Mesothelial cell of epicardium (in vitro differentiated cells): Measurements from ENCODE around the gene MCF2L2. TPM values are rescaled to one million over a fixed set of nuclear protein-coding genes. Genes with fewer than 3 reads are reported as not detected.

Experiments used
- DNase-seq, 2 experiments: peaks; one replicate each; pipeline ENCODE4 v3.0.0; 2021; ENCODE audit warnings: low spot score in 2 of 2; ENCODE audit not compliant: unreplicated experiment in 2 of 2
- H3K27ac Mint-ChIP-seq: 2 replicates; pipeline ENCODE4 v1.8.0; 2021; ENCODE audit warnings: mixed read lengths
- H3K27me3 Mint-ChIP-seq: 2 replicates; pipeline ENCODE4 v1.8.0; 2021; ENCODE audit warnings: low read depth, mixed read lengths
- H3K36me3 Mint-ChIP-seq: 2 replicates; pipeline ENCODE4 v1.8.0; 2021; ENCODE audit warnings: mixed read lengths
- H3K4me1 Mint-ChIP-seq: 2 replicates; pipeline ENCODE4 v1.8.0; 2021; ENCODE audit warnings: mixed read lengths
- H3K4me3 Mint-ChIP-seq: 2 replicates; pipeline ENCODE4 v1.8.0; 2021; ENCODE audit warnings: mild to moderate bottlenecking, moderate library complexity, mixed read lengths
- H3K9me3 Mint-ChIP-seq: 2 replicates; pipeline ENCODE4 v1.8.0; 2021; ENCODE audit warnings: mixed read lengths
- total RNA-seq: library from RNA; stranded (reverse); gene quantifications from 3 replicates; pipeline ENCODE4 v1.2.1, GENCODE V29; 2021
- TF ChIP-seq, protein P1 (sequence below): fragments of 200-600 bp; sonication (generic); IDR thresholded peaks from one replicate; pipeline ENCODE4 v1.5.0; 2021; ENCODE audit warnings: antibody characterized with exemption; ENCODE audit not compliant: unreplicated experiment

The MCF2L2 gene
- total RNA-seq, 1 donor from 2014 or later = 3.4 TPM

DNA sequence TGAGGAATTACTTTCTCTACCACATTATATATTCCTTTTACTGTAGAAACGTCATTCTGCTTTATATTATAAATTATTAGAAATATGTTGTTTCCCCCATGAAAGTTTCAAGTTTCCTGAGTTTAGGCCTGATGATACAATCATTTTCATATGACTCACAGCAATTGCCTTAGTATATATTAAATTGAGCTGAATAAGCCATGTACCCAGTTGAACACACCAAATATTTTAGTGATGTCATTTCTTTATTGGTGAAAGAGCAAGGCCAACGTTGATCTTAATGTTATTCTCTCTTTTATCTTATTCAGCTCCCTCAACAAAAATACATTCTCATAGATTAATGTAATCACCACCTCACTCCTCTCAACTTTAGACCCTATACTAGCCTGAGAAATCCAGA lies 144.5 kb downstream of the MCF2L2 start:
- TF ChIP-seq, protein P1, sequence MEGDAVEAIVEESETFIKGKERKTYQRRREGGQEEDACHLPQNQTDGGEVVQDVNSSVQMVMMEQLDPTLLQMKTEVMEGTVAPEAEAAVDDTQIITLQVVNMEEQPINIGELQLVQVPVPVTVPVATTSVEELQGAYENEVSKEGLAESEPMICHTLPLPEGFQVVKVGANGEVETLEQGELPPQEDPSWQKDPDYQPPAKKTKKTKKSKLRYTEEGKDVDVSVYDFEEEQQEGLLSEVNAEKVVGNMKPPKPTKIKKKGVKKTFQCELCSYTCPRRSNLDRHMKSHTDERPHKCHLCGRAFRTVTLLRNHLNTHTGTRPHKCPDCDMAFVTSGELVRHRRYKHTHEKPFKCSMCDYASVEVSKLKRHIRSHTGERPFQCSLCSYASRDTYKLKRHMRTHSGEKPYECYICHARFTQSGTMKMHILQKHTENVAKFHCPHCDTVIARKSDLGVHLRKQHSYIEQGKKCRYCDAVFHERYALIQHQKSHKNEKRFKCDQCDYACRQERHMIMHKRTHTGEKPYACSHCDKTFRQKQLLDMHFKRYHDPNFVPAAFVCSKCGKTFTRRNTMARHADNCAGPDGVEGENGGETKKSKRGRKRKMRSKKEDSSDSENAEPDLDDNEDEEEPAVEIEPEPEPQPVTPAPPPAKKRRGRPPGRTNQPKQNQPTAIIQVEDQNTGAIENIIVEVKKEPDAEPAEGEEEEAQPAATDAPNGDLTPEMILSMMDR = no peak
- Mint-ChIP-seq H3K9me3 (no peaks in the 10 kb centered on the region), H3K27ac (no peak overlapping the region), H3K27me3 (no peaks in the 10 kb centered on the region), H3K4me3 (no peak overlapping the region), H3K36me3 (no peaks in the 10 kb centered on the region), H3K4me1 (peaks cover 13% of the 10 kb centered on the region)
- no peak for DNase-seq

DNA sequence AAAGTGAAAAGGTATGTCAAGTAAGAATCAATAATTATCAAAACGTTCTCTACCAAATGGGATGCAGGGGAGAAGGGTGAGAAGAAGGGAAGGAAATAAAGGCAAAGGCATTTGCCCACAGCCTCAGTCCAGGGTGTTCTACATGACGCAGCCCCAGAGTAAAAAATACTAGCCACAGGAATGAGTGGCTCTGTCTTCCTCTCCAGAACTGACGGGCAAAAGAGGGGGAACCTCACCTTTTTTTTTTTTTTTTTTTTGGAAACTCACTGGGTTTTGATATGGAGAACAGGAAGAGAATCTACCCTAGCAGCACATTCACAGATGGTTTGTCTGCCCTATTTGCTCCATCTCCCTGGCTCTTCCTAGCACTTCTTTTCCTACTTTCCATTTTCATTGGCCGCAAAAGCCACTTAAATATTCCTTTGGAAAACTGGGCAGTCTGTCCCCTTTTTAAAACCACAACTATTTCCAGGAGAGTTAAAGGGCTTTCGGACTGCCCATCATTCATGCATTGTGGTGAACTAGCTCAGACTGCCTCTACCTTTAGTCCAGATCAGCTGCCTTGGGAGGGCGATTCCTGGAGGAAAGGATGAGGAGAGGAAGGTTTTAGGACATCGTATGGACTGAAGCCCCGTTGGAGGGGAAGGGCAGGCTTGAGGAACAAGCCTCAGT lies 147.2 kb downstream of the MCF2L2 start:
- H3K9me3 Mint-ChIP-seq = no peaks in the 10 kb centered on the region
- TF ChIP-seq, protein P1 = no peak
- peaks cover 18% of the 10 kb centered on the region for H3K4me1 Mint-ChIP-seq
- no peak overlapping the region for H3K4me3 Mint-ChIP-seq
- H3K27me3 Mint-ChIP-seq = no peaks in the 10 kb centered on the region
- no peak overlapping the region for H3K27ac Mint-ChIP-seq
- DNase-seq = no peak
- H3K36me3 Mint-ChIP-seq = no peaks in the 10 kb centered on the region

DNA sequence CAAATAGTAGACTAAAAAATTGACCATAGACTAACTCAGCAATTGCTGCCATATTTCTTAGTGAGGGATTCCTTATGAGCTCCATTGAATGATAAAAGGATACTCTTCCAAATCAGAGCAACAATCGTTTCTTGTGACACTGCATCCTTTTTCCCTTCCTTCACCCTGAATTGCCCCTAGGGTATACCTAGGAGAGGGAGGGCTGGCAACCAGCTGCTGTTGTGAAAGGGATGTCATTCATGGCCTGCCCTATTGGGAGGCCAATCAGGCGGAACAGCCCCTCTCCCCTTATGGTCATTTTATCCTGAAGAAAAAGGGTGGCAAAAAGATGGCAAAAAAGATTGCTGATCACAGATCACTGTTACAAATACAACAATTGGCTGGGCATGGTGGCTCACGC lies 149.0 kb downstream of the MCF2L2 start:
- H3K27me3 Mint-ChIP-seq = no peaks in the 10 kb centered on the region
- H3K9me3 Mint-ChIP-seq = no peaks in the 10 kb centered on the region

DNA sequence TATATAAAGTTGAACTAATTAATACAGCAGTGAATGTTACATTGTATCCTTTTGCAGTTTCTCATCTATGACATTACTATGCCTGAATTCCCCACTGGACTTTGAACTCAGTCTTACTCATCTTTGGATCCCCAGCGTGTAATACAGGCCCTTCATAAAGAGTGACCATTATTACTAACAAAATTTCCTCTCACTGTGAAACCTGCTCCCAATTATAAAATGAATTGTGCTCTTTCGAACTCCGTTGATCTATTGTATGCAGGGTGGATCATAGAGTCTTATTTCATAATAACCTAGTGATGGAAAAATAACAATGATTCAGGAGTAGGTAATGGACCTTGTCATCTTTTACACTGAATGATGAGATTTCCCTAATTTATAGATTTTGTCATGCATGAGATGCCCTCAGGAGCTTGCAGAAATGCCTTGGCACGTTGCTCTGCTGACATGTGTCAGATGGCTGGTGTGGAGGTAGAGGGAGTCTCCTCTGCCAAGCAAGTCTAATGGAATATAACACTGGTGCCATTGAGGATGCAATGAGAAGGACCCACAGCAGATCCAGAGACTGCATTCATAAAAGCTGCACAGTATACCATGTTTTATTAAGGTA lies 149.8 kb downstream of the MCF2L2 start:
- Mint-ChIP-seq H3K9me3 (no peaks in the 10 kb centered on the region), H3K4me3 (no peak overlapping the region), H3K4me1 (peaks cover 19% of the 10 kb centered on the region), H3K36me3 (no peaks in the 10 kb centered on the region), H3K27ac (no peak overlapping the region), H3K27me3 (no peaks in the 10 kb centered on the region)
- no peak for DNase-seq
- TF ChIP-seq, protein P1 = no peak

More for the DNA sequence above, 149.0 kb downstream of the MCF2L2 start:
- DNase-seq = no peak
- H3K4me1 Mint-ChIP-seq = peaks cover 21% of the 10 kb centered on the region
- TF ChIP-seq, protein P1 = no peak
- no peaks in the 10 kb centered on the region for H3K36me3 Mint-ChIP-seq
- no peak overlapping the region for H3K27ac Mint-ChIP-seq
- no peak overlapping the region for H3K4me3 Mint-ChIP-seq

DNA sequence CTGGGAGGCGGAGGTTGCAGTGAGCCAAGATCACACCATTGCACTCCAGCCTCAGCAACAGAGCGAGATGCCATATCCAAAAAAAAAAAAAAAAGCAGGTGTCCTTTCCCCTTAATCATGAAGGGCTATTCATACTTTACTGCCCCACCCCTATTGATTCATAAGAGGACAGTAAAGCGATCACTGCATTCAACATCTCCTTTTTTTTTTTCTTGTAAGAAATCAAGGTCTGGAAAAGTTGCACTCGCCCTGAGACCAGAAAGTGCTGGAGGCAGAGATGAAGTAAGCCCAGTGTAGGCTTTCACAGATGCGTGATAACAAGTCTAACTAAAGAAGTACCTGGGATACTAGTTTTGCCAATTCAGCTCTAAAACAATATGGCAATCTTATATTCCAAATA lies 151.2 kb downstream of the MCF2L2 start:
- DNase-seq = no peak
- no peaks in the 10 kb centered on the region for H3K9me3 Mint-ChIP-seq
- peaks cover 19% of the 10 kb centered on the region for H3K4me1 Mint-ChIP-seq
- TF ChIP-seq, protein P1 = no peak
- H3K36me3 Mint-ChIP-seq = no peaks in the 10 kb centered on the region
- no peak overlapping the region for H3K4me3 Mint-ChIP-seq
- no peaks in the 10 kb centered on the region for H3K27me3 Mint-ChIP-seq
- H3K27ac Mint-ChIP-seq = no peak overlapping the region
